ENCODE measurements around the gene SGMS1.
"Not testable (repeated sequence)": the region's sequence is repeated elsewhere in the genome, so short reads cannot be mapped to it uniquely, and the experiment has no call there.

Gene SGMS1

GRCh38 chr10:50496228-50496627 is 127.5 kb downstream of the SGMS1 start:
- TF ChIP-seq CTCF (conservative IDR thresholded peaks at IDR 0.05) = no peak
- no peak overlapping the region for H3K27ac ChIP-seq

GRCh38 chr10:50490241-50490640 is 133.5 kb downstream of the SGMS1 start:
- TF ChIP-seq CTCF (conservative IDR thresholded peaks at IDR 0.05) = no peak
- H3K27ac ChIP-seq = no peak overlapping the region

GRCh38 chr10:50484550-50484949 is 139.2 kb downstream of the SGMS1 start:
- H3K27ac ChIP-seq = not testable (repeated sequence)

- no peak for TF ChIP-seq CTCF (conservative IDR thresholded peaks at IDR 0.05)
- no peak overlapping the region for H3K27ac ChIP-seq
Observed at GRCh38 chr10:50480054-50481007, 143.4 kb downstream of the SGMS1 start.

GRCh38 chr10:50477287-50478203 is 146.2 kb downstream of the SGMS1 start:
- H3K27ac ChIP-seq = no peak overlapping the region
- no peak for TF ChIP-seq CTCF (conservative IDR thresholded peaks at IDR 0.05)

- peak overlapping the region; percentile 95 for H3K27ac ChIP-seq
- TF ChIP-seq CTCF (conservative IDR thresholded peaks at IDR 0.05) = no peak
Observed at GRCh38 chr10:50473756-50474155, 150.0 kb downstream of the SGMS1 start.

GRCh38 chr10:50472914-50473313 is 150.8 kb downstream of the SGMS1 start:
- H3K27ac ChIP-seq = peak overlapping the region; percentile 95
- no peak for TF ChIP-seq CTCF (conservative IDR thresholded peaks at IDR 0.05)
